Right lobe of liver (tissue), 4 donors: Measurements from ENCODE around the gene DAW1.

Source experiments
- CTCF ChIP-seq, 4 donors: fragments of 200-600 bp in 3 of 4; fragments of 450-650 bp in 1 of 4; IDR thresholded peaks; one replicate each; pipeline versions ENCODE4 v1.5.1 to v1.8.0; 2016 to 2022; ENCODE audit warnings: antibody characterized with exemption in 4 of 4, mild to moderate bottlenecking in 2 of 4
- POLR2A ChIP-seq: fragments of 450-650 bp; IDR thresholded peaks from one replicate; pipeline ENCODE4 v1.6.1; 2017; ENCODE audit warnings: antibody characterized with exemption, mild to moderate bottlenecking
- donor health status: DM: no; HTN: no; CAD: no.
- donor health status: DM: no; HTN: no; CAD: no.
- donor health status: DM: no; HTN: yes; CAD: no.

DNA sequence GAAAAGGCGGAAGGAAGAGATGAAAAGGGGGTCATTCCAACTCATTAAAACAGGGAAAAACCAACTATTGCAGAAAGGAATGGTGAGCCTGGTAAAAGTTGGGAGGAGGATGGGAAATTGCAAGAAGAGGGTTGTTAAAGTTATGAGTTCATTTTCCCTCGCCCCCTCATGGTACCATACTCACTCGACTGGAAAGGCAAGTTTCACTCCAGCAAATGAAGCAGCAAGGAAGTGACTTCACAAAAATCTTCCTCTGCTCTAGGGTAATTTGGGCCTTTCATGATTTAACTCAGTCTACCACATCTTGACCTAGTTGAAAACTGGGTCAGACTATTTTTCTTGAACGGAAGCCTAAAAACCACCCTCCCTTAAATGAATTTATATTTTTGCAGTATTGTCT, 22.8 kb upstream of the DAW1 start:
- TF ChIP-seq CTCF (IDR thresholded peaks at IDR 0.05) (no peak), POLR2A (no peak)
